Chondrocyte (in vitro differentiated cells): ENCODE data around the gene INPP5A. TPM values are rescaled to one million over a fixed set of nuclear protein-coding genes. Genes with fewer than 3 reads are reported as not detected.

Experiments
- DNase-seq: peaks from one replicate; pipeline ENCODE4 v3.0.0; 2021; ENCODE audit warnings: mixed read lengths, low spot score
- H3K27ac Mint-ChIP-seq: one replicate; pipeline ENCODE4 v1.8.0; 2021; ENCODE audit warnings: mild to moderate bottlenecking, moderate library complexity, mixed read lengths; ENCODE audit not compliant: unreplicated experiment
- H3K27me3 Mint-ChIP-seq: 2 replicates; pipeline ENCODE4 v1.8.0; 2021; ENCODE audit warnings: low read depth, mixed read lengths
- H3K36me3 Mint-ChIP-seq: 2 replicates; pipeline ENCODE4 v1.8.0; 2021; ENCODE audit warnings: low read depth, mixed read lengths
- H3K4me1 Mint-ChIP-seq: 2 replicates; pipeline ENCODE4 v1.8.0; 2021; ENCODE audit warnings: low read depth, mild to moderate bottlenecking, mixed read lengths
- H3K4me3 Mint-ChIP-seq: one replicate; pipeline ENCODE4 v1.8.0; 2021; ENCODE audit warnings: mild to moderate bottlenecking, moderate library complexity, mixed read lengths; ENCODE audit not compliant: unreplicated experiment
- H3K9me3 Mint-ChIP-seq: 2 replicates; pipeline ENCODE4 v1.8.0; 2021; ENCODE audit warnings: low read depth, mixed read lengths
- CTCF ChIP-seq: fragments of 200-600 bp; sonication (generic); IDR thresholded peaks from 2 replicates; pipeline ENCODE4 v1.5.0; 2021; ENCODE audit warnings: antibody characterized with exemption, mild to moderate bottlenecking, moderate library complexity
- total RNA-seq: library from RNA; stranded (reverse); gene quantifications from 3 replicates; pipeline ENCODE4 v1.2.1, GENCODE V29; 2021

INPP5A gene
- total RNA-seq, 1 donor from 2014 or later: 40.6 TPM

- Mint-ChIP-seq H3K9me3 (no peaks in the 10 kb centered on the region), H3K4me3 (no peak overlapping the region), H3K4me1 (peaks cover 6% of the 10 kb centered on the region), H3K27me3 (no peaks in the 10 kb centered on the region), H3K36me3 (peaks cover 6% of the 10 kb centered on the region), H3K27ac (no peak overlapping the region)
- no peak for TF ChIP-seq CTCF
- DNase-seq: peak; percentile 69
These were observed 179.3 kb downstream of the INPP5A start for GRCh38 chr10:132716691-132717490.

GRCh38 chr10:132721725-132722124 lies 184.1 kb downstream of the INPP5A start:
- TF ChIP-seq CTCF: no peak
- Mint-ChIP-seq H3K4me1 (peaks cover 15% of the 10 kb centered on the region), H3K27ac (peak overlapping the region; percentile 72), H3K4me3 (no peak overlapping the region), H3K36me3 (peaks cover 5% of the 10 kb centered on the region), H3K9me3 (no peaks in the 10 kb centered on the region), H3K27me3 (no peaks in the 10 kb centered on the region)
- no peak for DNase-seq

DNA sequence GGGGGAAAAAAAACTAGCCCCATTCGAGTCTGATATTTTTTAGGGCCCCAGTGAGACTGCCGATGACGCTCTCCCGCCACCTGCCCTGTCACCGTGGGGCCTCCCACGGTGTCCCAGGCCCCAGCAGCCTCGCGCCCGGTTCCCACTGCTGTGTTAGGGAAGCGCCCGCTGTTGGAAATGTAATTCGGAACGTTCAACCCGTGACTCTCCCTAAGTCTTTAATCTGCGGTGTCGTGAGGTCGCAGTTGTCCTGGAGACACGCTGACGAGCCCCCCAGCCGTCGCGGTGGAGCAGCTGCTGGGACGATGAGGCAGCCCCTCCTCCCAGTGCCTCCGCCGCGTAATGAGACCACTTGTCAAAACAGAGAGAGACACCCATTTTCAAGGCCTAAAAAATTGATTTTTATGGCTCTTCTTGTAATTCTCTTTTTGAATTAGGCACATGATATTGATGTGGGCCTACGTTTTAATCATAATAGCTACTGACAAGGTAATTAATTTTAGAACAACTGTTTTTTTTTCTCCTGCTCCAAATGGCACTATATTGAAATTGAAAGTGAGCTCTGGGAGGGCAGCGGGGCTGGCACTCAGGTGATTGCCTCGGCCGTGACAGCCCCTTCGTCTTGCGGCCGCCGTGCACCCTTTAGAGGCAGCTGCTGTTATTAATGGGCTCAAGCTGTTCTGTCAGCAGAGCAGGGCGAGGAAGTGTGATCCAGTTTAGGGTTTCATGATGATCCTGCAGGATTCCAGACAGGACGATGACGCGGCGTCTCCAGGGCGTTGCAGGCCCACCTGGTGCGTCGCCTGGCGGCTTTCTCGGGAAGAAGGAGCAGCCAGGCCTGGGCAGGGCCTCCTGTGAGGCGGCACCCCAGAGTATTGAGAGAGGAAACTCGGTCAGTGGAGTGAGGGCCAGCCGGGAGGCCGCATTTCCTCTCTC lies 185.1 kb downstream of the INPP5A start:
- Mint-ChIP-seq H3K27ac (no peak overlapping the region), H3K9me3 (no peaks in the 10 kb centered on the region), H3K36me3 (peaks cover 9% of the 10 kb centered on the region), H3K4me1 (peaks cover 15% of the 10 kb centered on the region), H3K27me3 (no peaks in the 10 kb centered on the region), H3K4me3 (no peak overlapping the region)
- TF ChIP-seq CTCF: no peak
- no peak for DNase-seq

DNA sequence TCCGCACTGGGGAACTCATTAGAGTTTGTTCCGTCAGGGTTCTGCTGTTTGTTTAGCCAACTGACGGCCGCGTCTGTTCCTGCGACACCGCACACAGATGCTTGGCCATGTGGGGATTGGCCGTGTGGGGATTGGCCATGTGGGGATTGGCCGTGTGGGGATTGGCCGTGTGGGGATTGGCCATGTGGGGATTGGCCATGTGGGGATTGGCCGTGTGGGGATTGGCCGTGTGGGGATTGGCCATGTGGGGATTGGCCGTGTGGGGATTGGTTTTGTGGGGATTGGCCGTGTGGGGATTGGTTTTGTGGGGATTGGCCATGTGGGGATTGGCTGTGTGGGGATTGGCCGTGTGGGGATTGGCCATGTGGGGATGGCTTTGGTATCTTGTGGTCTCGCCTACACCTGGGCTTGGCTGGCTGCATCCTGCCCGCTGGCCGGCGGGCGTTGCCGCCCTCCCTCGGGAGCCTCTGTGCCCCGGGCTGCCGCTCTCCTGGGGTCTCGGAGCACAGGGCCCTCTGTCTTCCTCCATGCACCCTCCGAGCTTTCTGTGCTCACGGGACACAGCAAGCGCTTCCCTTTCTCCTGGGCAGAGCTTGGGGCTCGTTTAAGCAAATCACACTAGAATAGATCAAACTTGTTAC lies 185.9 kb downstream of the INPP5A start:
- Mint-ChIP-seq H3K4me3 (no peak overlapping the region), H3K27ac (no peak overlapping the region), H3K9me3 (no peaks in the 10 kb centered on the region), H3K36me3 (peaks cover 11% of the 10 kb centered on the region), H3K27me3 (no peaks in the 10 kb centered on the region), H3K4me1 (peaks cover 15% of the 10 kb centered on the region)
- no peak for DNase-seq
- TF ChIP-seq CTCF: no peak

- no peak for DNase-seq
- no peaks in the 10 kb centered on the region for H3K9me3 Mint-ChIP-seq
- no peaks in the 10 kb centered on the region for H3K27me3 Mint-ChIP-seq
- peaks cover 15% of the 10 kb centered on the region for H3K4me1 Mint-ChIP-seq
- no peak overlapping the region for H3K4me3 Mint-ChIP-seq
- no peak for TF ChIP-seq CTCF
- H3K36me3 Mint-ChIP-seq: peaks cover 12% of the 10 kb centered on the region
- no peak overlapping the region for H3K27ac Mint-ChIP-seq
These were observed 186.9 kb downstream of the INPP5A start for GRCh38 chr10:132724446-132724845.
